ENCODE data around the gene ELOVL2.

ELOVL2 gene

DNA sequence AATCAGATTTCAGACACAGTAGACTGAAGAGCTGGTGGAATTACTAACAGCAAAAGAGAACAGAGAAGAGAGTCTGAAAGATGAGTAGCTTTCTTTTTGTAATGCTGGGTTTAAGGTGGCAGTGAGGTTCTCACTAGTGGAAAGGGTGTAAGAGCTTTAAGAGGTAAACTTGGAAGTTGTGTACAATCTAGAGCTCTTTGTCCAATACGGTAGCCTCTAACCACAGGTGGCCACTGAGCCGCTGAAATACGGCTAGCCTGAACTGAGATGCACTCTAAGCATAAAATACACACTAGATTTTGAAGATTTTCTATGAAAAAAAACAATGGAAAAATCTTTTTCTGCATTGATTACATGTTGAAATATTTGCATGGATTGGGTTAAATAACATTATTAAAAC is 4.0 kb downstream of the ELOVL2 start:
- no peak overlapping the region for H3K9ac ChIP-seq
- no peaks in the 10 kb centered on the region for H3K36me3 ChIP-seq (ENCODE audit: insufficient read depth)
- H3K4me1 ChIP-seq (ENCODE audit: low read depth, poor library complexity, severe bottlenecking) = no peaks in the 10 kb centered on the region
- TF ChIP-seq, protein P1, sequence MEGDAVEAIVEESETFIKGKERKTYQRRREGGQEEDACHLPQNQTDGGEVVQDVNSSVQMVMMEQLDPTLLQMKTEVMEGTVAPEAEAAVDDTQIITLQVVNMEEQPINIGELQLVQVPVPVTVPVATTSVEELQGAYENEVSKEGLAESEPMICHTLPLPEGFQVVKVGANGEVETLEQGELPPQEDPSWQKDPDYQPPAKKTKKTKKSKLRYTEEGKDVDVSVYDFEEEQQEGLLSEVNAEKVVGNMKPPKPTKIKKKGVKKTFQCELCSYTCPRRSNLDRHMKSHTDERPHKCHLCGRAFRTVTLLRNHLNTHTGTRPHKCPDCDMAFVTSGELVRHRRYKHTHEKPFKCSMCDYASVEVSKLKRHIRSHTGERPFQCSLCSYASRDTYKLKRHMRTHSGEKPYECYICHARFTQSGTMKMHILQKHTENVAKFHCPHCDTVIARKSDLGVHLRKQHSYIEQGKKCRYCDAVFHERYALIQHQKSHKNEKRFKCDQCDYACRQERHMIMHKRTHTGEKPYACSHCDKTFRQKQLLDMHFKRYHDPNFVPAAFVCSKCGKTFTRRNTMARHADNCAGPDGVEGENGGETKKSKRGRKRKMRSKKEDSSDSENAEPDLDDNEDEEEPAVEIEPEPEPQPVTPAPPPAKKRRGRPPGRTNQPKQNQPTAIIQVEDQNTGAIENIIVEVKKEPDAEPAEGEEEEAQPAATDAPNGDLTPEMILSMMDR (conservative IDR thresholded peaks at IDR 0.05; ENCODE audit: low read depth, low read length) = no peak
- H3K4me2 ChIP-seq = no peak overlapping the region
- no peaks in the 10 kb centered on the region for H4K20me1 ChIP-seq (ENCODE audit: insufficient read depth)
- no peaks in the 10 kb centered on the region for H3K27me3 ChIP-seq (ENCODE audit: insufficient read depth, low read depth)
- H3K27ac ChIP-seq = no peak overlapping the region
- no peak overlapping the region for H3K4me3 ChIP-seq (IDR thresholded peaks at IDR 0.05; ENCODE audit: insufficient read depth, low read depth, low read length)
- no peaks in the 10 kb centered on the region for H3K79me2 ChIP-seq (ENCODE audit: insufficient read depth, low read depth)
- H2AFZ ChIP-seq (ENCODE audit: low read depth) = no peak overlapping the region

DNA sequence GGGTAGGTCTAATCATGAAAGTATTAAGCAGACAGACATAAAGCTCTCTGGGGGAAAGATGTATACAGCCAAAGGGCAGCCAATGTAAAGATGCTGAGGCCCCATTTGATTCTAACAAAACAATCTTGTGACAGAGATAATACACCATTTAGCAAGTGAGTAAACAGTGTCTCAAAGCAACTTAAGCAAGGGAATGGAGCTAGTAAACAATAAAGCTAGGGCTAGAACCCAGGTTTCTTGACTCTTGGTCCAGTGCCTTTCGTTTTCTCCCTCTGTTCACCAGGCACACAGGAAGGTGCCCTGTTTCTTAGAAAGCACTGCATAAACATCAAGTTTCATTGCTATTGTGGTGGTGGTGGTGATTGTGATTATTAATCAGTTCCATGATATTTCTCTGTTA is 5.1 kb downstream of the ELOVL2 start:
- no peak overlapping the region for H3K9ac ChIP-seq
- no peak overlapping the region for H3K27ac ChIP-seq
- TF ChIP-seq, protein P1 (conservative IDR thresholded peaks at IDR 0.05; ENCODE audit: low read depth, low read length) = no peak
- H3K79me2 ChIP-seq (ENCODE audit: insufficient read depth, low read depth) = no peaks in the 10 kb centered on the region
- no peaks in the 10 kb centered on the region for H3K4me1 ChIP-seq (ENCODE audit: low read depth, poor library complexity, severe bottlenecking)
- H3K4me3 ChIP-seq (IDR thresholded peaks at IDR 0.05; ENCODE audit: insufficient read depth, low read depth, low read length) = no peak overlapping the region
- H3K4me2 ChIP-seq = no peak overlapping the region
- no peak overlapping the region for H2AFZ ChIP-seq (ENCODE audit: low read depth)
- no peaks in the 10 kb centered on the region for H3K36me3 ChIP-seq (ENCODE audit: insufficient read depth)
- no peaks in the 10 kb centered on the region for H4K20me1 ChIP-seq (ENCODE audit: insufficient read depth)
- H3K27me3 ChIP-seq (ENCODE audit: insufficient read depth, low read depth) = no peaks in the 10 kb centered on the region

- no peaks in the 10 kb centered on the region for H3K79me2 ChIP-seq (ENCODE audit: insufficient read depth, low read depth)
- H3K4me1 ChIP-seq (ENCODE audit: low read depth, poor library complexity, severe bottlenecking) = no peaks in the 10 kb centered on the region
- H3K9ac ChIP-seq = no peak overlapping the region
- no peak overlapping the region for H2AFZ ChIP-seq (ENCODE audit: low read depth)
- H3K4me2 ChIP-seq = no peak overlapping the region
- H3K27me3 ChIP-seq (ENCODE audit: insufficient read depth, low read depth) = no peaks in the 10 kb centered on the region
- H3K36me3 ChIP-seq (ENCODE audit: insufficient read depth) = no peaks in the 10 kb centered on the region
- no peak overlapping the region for H3K4me3 ChIP-seq (IDR thresholded peaks at IDR 0.05; ENCODE audit: insufficient read depth, low read depth, low read length)
- H4K20me1 ChIP-seq (ENCODE audit: insufficient read depth) = no peaks in the 10 kb centered on the region
- TF ChIP-seq, protein P1 (conservative IDR thresholded peaks at IDR 0.05; ENCODE audit: low read depth, low read length) = no peak
- no peak overlapping the region for H3K27ac ChIP-seq
Measured at GRCh38 chr6:11036977-11037430, 7.1 kb downstream of the ELOVL2 start.

DNA sequence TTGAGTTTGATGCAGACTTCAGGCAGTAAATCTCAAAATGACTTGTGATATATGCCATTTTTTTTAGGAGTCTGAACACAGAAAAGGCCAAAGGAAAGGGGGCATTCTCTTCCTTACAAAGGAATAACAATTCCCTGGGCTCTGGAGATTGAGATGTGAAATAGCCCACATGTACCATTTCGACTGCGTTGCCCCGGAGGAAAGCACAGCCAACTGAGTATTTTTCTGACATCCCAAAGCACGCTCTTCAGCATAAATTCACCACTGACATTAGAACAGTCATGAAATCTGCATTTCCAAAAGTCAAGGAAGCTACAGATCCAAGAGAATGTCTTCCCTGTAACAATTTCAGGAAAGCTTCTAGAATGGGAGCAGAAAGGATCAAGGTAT is 7.8 kb downstream of the ELOVL2 start:
- no peak overlapping the region for H3K27ac ChIP-seq
- no peaks in the 10 kb centered on the region for H4K20me1 ChIP-seq (ENCODE audit: insufficient read depth)
- TF ChIP-seq, protein P1 (conservative IDR thresholded peaks at IDR 0.05; ENCODE audit: low read depth, low read length) = no peak
- H3K36me3 ChIP-seq (ENCODE audit: insufficient read depth) = no peaks in the 10 kb centered on the region
- no peak overlapping the region for H3K9ac ChIP-seq
- H3K4me3 ChIP-seq (IDR thresholded peaks at IDR 0.05; ENCODE audit: insufficient read depth, low read depth, low read length) = no peak overlapping the region
- H2AFZ ChIP-seq (ENCODE audit: low read depth) = no peak overlapping the region
- no peaks in the 10 kb centered on the region for H3K27me3 ChIP-seq (ENCODE audit: insufficient read depth, low read depth)
- no peak overlapping the region for H3K4me2 ChIP-seq
- H3K4me1 ChIP-seq (ENCODE audit: low read depth, poor library complexity, severe bottlenecking) = no peaks in the 10 kb centered on the region
- no peaks in the 10 kb centered on the region for H3K79me2 ChIP-seq (ENCODE audit: insufficient read depth, low read depth)

Measured in KMS-11 (cell line).